PC-9 (cell line): ENCODE data around the gene CTIF. TPM values are rescaled to one million over a fixed set of nuclear protein-coding genes. Genes with fewer than 3 reads are reported as not detected.

Source experiments
- BruUV-seq: library from RNA; stranded (reverse); fragments of 400-500 nt; replicated peaks from 2 replicates; lab custom pipeline; 2021; lab: Mats Ljungman, UMichigan
- CTCF ChIA-PET: fragments of 300-600 bp; sonication (Branson Sonifier 250); formaldehyde crosslinking; loops from one replicate; lab custom pipeline; 2022; ENCODE audit warnings: antibody characterized with exemption; lab: Charles Lee
- POLR2A ChIA-PET: fragments of 300-600 bp; sonication (Branson Sonifier 250); formaldehyde crosslinking; loops from one replicate; lab custom pipeline; 2022; ENCODE audit warnings: antibody characterized with exemption; ENCODE audit not compliant: unreplicated experiment; lab: Charles Lee
- DNase-seq, 2 experiments: peaks; one replicate each; pipeline versions ENCODE4 v3.0.0 to v3.0.0-alpha.2; 2015 to 2022; ENCODE audit warnings: mixed read lengths in 1 of 2
- H2AFZ ChIP-seq: fragments of 200-600 bp; sonication (generic); 2 replicates; pipeline ENCODE4 v1.8.1; 2017; ENCODE audit warnings: antibody characterized with exemption
- H3F3A ChIP-seq: fragments of 200-600 bp; sonication (generic); 2 replicates; pipeline ENCODE4 v1.8.1; 2017; ENCODE audit warnings: antibody characterized with exemption, mild to moderate bottlenecking, low read depth; ENCODE audit not compliant: insufficient read depth
- H3K27ac ChIP-seq: fragments of 200-600 bp; sonication (generic); 2 replicates; pipeline ENCODE4 v1.6.1; 2016; ENCODE audit warnings: mixed run types
- H3K27me3 ChIP-seq: fragments of 200-600 bp; sonication (generic); 2 replicates; pipeline ENCODE4 v1.6.1; 2016; ENCODE audit warnings: low read depth, mixed run types; ENCODE audit not compliant: insufficient read depth
- H3K36me3 ChIP-seq: fragments of 200-600 bp; sonication (generic); 2 replicates; pipeline ENCODE4 v1.6.1; 2016; ENCODE audit warnings: low read depth, mixed run types
- H3K4me1 ChIP-seq: fragments of 200-600 bp; sonication (generic); replicated peaks from 2 replicates; pipeline ENCODE4 v1.6.1; 2016; ENCODE audit warnings: mixed run types; ENCODE audit not compliant: insufficient read depth
- H3K4me2 ChIP-seq: fragments of 200-600 bp; sonication (generic); 2 replicates; pipeline ENCODE4 v1.6.1; 2017; ENCODE audit warnings: mixed run types
- H3K4me3 ChIP-seq: fragments of 200-600 bp; sonication (generic); 2 replicates; pipeline ENCODE4 v1.6.1; 2016; ENCODE audit warnings: mixed run types
- H3K79me2 ChIP-seq: fragments of 200-600 bp; sonication (generic); 2 replicates; pipeline ENCODE4 v1.6.1; 2017; ENCODE audit warnings: low read depth, mixed run types
- H3K9me2 ChIP-seq: fragments of 200-600 bp; sonication (generic); 2 replicates; pipeline ENCODE4 v1.8.1; 2017; ENCODE audit warnings: mild to moderate bottlenecking; ENCODE audit not compliant: insufficient read depth
- H3K9me3 ChIP-seq: fragments of 200-600 bp; sonication (generic); 2 replicates; pipeline ENCODE4 v1.8.1; 2016; ENCODE audit warnings: low read depth; ENCODE audit not compliant: insufficient read depth
- H4K20me1 ChIP-seq: fragments of 200-600 bp; sonication (generic); 2 replicates; pipeline ENCODE4 v1.8.1; 2017; ENCODE audit not compliant: insufficient read depth
- CTCF ChIP-seq: fragments of 200-600 bp; sonication (generic); conservative IDR thresholded peaks from 2 replicates; pipeline ENCODE4 v1.6.1; 2017; ENCODE audit warnings: mixed run types, antibody characterized with exemption, mild to moderate bottlenecking, moderate library complexity
- EZH2 ChIP-seq: fragments of 200-600 bp; sonication (generic); IDR thresholded peaks from 2 replicates; pipeline ENCODE4 v1.8.0; 2017; ENCODE audit warnings: antibody characterized with exemption, low read depth
- intact Hi-C: fragments of 100-400 bp; cut with micrococcal nuclease; formaldehyde crosslinking; loops from one replicate; pipeline ENCODE4 v1.10.0; 2022; ENCODE audit not compliant: unreplicated experiment
- total RNA-seq: library from RNA; stranded (reverse); gene quantifications from 2 replicates; pipeline ENCODE4 v1.2.3, GENCODE V29; 2021

The CTIF gene
- total RNA-seq, 1 experiment from 2014 or later: 26.2 TPM

GRCh38 chr18:48826271-48826670 is 287.4 kb downstream of the CTIF start:
- Histone ChIP-seq H3K36me3 (0 out of 2 replicates have a peak, but pooled peaks cover 6% of the 10 kb centered on the region), H3K4me1 (peaks cover 19% of the 10 kb centered on the region), H3K4me3 (no peak overlapping the region), H4K20me1 (no peaks in the 10 kb centered on the region), H3K9me3 (no peaks in the 10 kb centered on the region; the same call in 1 of the 2 replicates), H3K27ac (no peak overlapping the region), H2AFZ (no peak overlapping the region), H3K27me3 (no peaks in the 10 kb centered on the region), H3F3A (peaks cover 3% of the 10 kb centered on the region; the same call in 1 of the 2 replicates), H3K4me2 (no peak overlapping the region), H3K9me2 (no peaks in the 10 kb centered on the region), H3K79me2 (no peaks in the 10 kb centered on the region)
- BruUV-seq: no TSS peak
- intact Hi-C loops: no loop called here
- TF ChIP-seq CTCF: no peak
- no peak for TF ChIP-seq EZH2
- no peak for DNase-seq
- CTCF ChIA-PET: no interaction called here
- POLR2A ChIA-PET: no interaction called here

- POLR2A ChIA-PET: no interaction called here
- no peak overlapping the region for H3K27ac ChIP-seq
- H3K4me1 ChIP-seq: peaks cover 24% of the 10 kb centered on the region
- H3K36me3 ChIP-seq: 0 out of 2 replicates have a peak, but pooled peaks cover 6% of the 10 kb centered on the region
- no peak overlapping the region for H3K4me2 ChIP-seq
- no peaks in the 10 kb centered on the region; the same call in 1 of the 2 replicates for H3K9me3 ChIP-seq
- TF ChIP-seq EZH2: no peak
- no peak for TF ChIP-seq CTCF
- CTCF ChIA-PET: no interaction called here
- BruUV-seq: no TSS peak
- H3K9me2 ChIP-seq: no peaks in the 10 kb centered on the region
- no peak for DNase-seq
- peaks cover 5% of the 10 kb centered on the region; the same call in 1 of the 2 replicates for H3F3A ChIP-seq
- intact Hi-C loops: no loop called here
- no peak overlapping the region for H2AFZ ChIP-seq
- H3K27me3 ChIP-seq: no peaks in the 10 kb centered on the region
- H3K79me2 ChIP-seq: no peaks in the 10 kb centered on the region
- H4K20me1 ChIP-seq: no peaks in the 10 kb centered on the region
- no peak overlapping the region for H3K4me3 ChIP-seq
Measured at GRCh38 chr18:48826806-48827205, 288.0 kb downstream of the CTIF start.

GRCh38 chr18:48827291-48828193 is 288.7 kb downstream of the CTIF start:
- intact Hi-C loops: no loop called here
- H3K9me3 ChIP-seq: no peaks in the 10 kb centered on the region; the same call in 1 of the 2 replicates
- H3K27me3 ChIP-seq: no peaks in the 10 kb centered on the region
- ChIA-PET POLR2A (interaction anchor here (0.5 kb wide), 1 partner anchor 118 kb away, joined by 3 read pairs; no protein-coding TSS in a partner anchor), CTCF (no interaction called here)
- TF ChIP-seq CTCF (no peak), EZH2 (no peak)
- H3K4me3 ChIP-seq: no peak overlapping the region
- no peak overlapping the region for H3K27ac ChIP-seq
- H3K9me2 ChIP-seq: no peaks in the 10 kb centered on the region
- peak in 1 of 2 experiments; percentile 51 for DNase-seq
- H3K79me2 ChIP-seq: no peaks in the 10 kb centered on the region
- peak overlapping the region; percentile 53 for H3K4me2 ChIP-seq
- no peaks in the 10 kb centered on the region for H4K20me1 ChIP-seq
- peaks cover 31% of the 10 kb centered on the region for H3K4me1 ChIP-seq
- BruUV-seq: no TSS peak
- peaks cover 12% of the 10 kb centered on the region for H3F3A ChIP-seq
- 0 out of 2 replicates have a peak, but pooled peaks cover 6% of the 10 kb centered on the region for H3K36me3 ChIP-seq
- H2AFZ ChIP-seq: no peak overlapping the region
